Pancreas (tissue), 10 donors: Measurements from ENCODE around the gene PPIP5K2. TPM values are rescaled to one million over a fixed set of nuclear protein-coding genes. Genes with fewer than 3 reads are reported as not detected.

Source experiments
- ATAC-seq, 4 donors: fragments of 200-7000 bp; cut with Tn5 transposase; one replicate each; pipeline versions ENCODE4 v1.8.0 to v1.9.1; 2020; ENCODE audit warnings: mild to moderate bottlenecking in 4 of 4, moderate library complexity in 4 of 4
- DNase-seq, 6 donors: peaks; one replicate each; pipeline ENCODE4 v3.0.0-alpha.2; 2020
- FAIRE-seq: peaks from 2 replicates; lab custom pipeline; 2012; peaks lifted over from hg19 to GRCh38; lab: Jason Lieb, UNC
- H3K27ac ChIP-seq, 4 donors: fragments of 200-600 bp; sonication (generic); 1 replicate in 3 of 4; 2 replicates in 1 of 4; pipeline versions ENCODE4 v1.5.0 to v1.8.0; 2020
- H3K27me3 ChIP-seq, 4 donors: fragments of 200-600 bp; one replicate each; pipeline ENCODE4 v1.8.0; 2021
- H3K36me3 ChIP-seq, 3 donors: fragments of 200-600 bp; sonication (generic) in 1 of 3; one replicate each; pipeline versions ENCODE4 v1.5.0 to v1.8.0; 2020 to 2021
- H3K4me1 ChIP-seq, 3 donors: fragments of 200-600 bp; one replicate each; pipeline ENCODE4 v1.8.0; 2021
- H3K4me3 ChIP-seq, 4 donors: fragments of 200-600 bp; sonication (generic) in 2 of 4; one replicate each; pipeline versions ENCODE4 v1.5.0 to v1.8.0; 2020 to 2021
- H3K9me3 ChIP-seq, 4 donors: fragments of 200-600 bp; one replicate each; pipeline ENCODE4 v1.8.0; 2021
- WGBS, 2 donors: extraction: QIAGEN DNeasy Blood & Tissue Kit; methylation state at CpG; one replicate each; pipeline ENCODE4 v1.1.7; 2013; 5-methylcytosine and 5-hydroxymethylcytosine counted together
- intact Hi-C, 3 donors: fragments of 100-400 bp; cut with DNase I; formaldehyde crosslinking; loops; one replicate each; pipeline versions ENCODE4 v1.11.1 to v1.14.2; 2022
- polyA plus RNA-seq, 2 donors: library from polyadenylated mRNA; stranded (reverse); fragments of 200-250 nt; gene quantifications; one replicate each; pipeline ENCODE4 v1.2.3, GENCODE V29; 2013
- total RNA-seq, 6 donors: library from RNA; stranded (reverse); fragmentation: NEBNext Ultra II Directional in 4 of 6; extraction: Animal tissue kit (Norgen Biotek cat#: 25700) in 4 of 6; gene quantifications; one replicate each; pipeline versions ENCODE4 v1.2.1 to v1.2.4, GENCODE V29; 2021 to 2023
- TF ChIP-seq, protein P1 (sequence below), 4 donors: fragments of 200-600 bp; sonication (generic) in 3 of 4; IDR thresholded peaks; one replicate each; pipeline versions ENCODE4 v1.5.0 to v1.8.0; 2021; ENCODE audit warnings: antibody characterized with exemption in 4 of 4
- donor health status: healthy with polysubstance abuse.
- donor health status: DM: no; HTN: no; CAD: no; lungs with moderate emphysema.
- donor health status: DM: no; HTN: no; CAD: no.
- donor health status: control.
- donor health status: control.
- donor health status: Bipolar disorder and iron deficiency.
- donor health status: DM: yes; HTN: yes; CAD: no.
- donor health status: DM: no; HTN: no; CAD: no.
- donor health status: DM: no; HTN: no; CAD: no.
- donor health status: DM: yes; HTN: yes; CAD: no.

PPIP5K2 gene
- total and polyA plus RNA-seq, 8 donors: 13.5 to 35.2 (median 22.4) TPM

- TF ChIP-seq, protein P1, sequence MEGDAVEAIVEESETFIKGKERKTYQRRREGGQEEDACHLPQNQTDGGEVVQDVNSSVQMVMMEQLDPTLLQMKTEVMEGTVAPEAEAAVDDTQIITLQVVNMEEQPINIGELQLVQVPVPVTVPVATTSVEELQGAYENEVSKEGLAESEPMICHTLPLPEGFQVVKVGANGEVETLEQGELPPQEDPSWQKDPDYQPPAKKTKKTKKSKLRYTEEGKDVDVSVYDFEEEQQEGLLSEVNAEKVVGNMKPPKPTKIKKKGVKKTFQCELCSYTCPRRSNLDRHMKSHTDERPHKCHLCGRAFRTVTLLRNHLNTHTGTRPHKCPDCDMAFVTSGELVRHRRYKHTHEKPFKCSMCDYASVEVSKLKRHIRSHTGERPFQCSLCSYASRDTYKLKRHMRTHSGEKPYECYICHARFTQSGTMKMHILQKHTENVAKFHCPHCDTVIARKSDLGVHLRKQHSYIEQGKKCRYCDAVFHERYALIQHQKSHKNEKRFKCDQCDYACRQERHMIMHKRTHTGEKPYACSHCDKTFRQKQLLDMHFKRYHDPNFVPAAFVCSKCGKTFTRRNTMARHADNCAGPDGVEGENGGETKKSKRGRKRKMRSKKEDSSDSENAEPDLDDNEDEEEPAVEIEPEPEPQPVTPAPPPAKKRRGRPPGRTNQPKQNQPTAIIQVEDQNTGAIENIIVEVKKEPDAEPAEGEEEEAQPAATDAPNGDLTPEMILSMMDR (IDR thresholded peaks at IDR 0.05): no peak
- no peaks in the 10 kb centered on the region for H3K27me3 ChIP-seq
- no peak overlapping the region for H3K27ac ChIP-seq
- H3K4me3 ChIP-seq: no peak overlapping the region
- intact Hi-C loops: no loop called here
- 96 to 98% methylated on average over 1 of the region's 1 CpG for WGBS, 2 donors
- H3K36me3 ChIP-seq: no peaks in the 10 kb centered on the region
- FAIRE-seq (no peak), ATAC-seq (no peak), DNase-seq (no peak)
- H3K9me3 ChIP-seq: no peaks in the 10 kb centered on the region
- H3K4me1 ChIP-seq: no peaks in the 10 kb centered on the region
Observed at GRCh38 chr5:103207011-103207410, 86.9 kb downstream of the PPIP5K2 start.

DNA sequence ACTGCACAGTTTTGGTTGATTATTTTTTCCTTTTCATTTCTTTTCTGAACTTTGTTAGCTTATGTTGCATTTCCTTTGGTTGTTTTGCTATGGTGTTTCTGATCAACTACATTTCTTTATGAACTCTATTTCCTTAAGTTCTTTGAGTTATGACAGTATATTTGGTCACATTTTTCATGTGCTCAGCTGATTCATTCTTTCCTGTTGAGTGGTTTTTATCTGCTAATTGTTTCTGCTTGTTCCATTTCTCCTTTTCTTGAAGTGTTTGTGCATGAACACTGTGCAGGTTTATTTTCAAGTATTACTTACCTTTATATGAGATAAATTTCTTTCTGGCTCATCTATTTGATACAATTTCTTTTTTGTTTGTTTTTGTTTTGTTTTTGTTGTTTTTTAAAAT, 87.6 kb downstream of the PPIP5K2 start:
- intact Hi-C loops: no loop called here
- no peak overlapping the region for H3K27ac ChIP-seq
- no peaks in the 10 kb centered on the region for H3K27me3 ChIP-seq
- no peaks in the 10 kb centered on the region for H3K9me3 ChIP-seq
- DNase-seq (no peak), ATAC-seq (no peak), FAIRE-seq (no peak)
- H3K4me1 ChIP-seq: no peaks in the 10 kb centered on the region
- TF ChIP-seq, protein P1 (IDR thresholded peaks at IDR 0.05): no peak
- H3K4me3 ChIP-seq: no peak overlapping the region
- no peaks in the 10 kb centered on the region for H3K36me3 ChIP-seq

GRCh38 chr5:103208460-103208859, 88.4 kb downstream of the PPIP5K2 start:
- no peak overlapping the region for H3K27ac ChIP-seq
- H3K27me3 ChIP-seq: no peaks in the 10 kb centered on the region
- ATAC-seq (no peak), DNase-seq (no peak), FAIRE-seq (no peak)
- TF ChIP-seq, protein P1 (IDR thresholded peaks at IDR 0.05): no peak
- no peaks in the 10 kb centered on the region for H3K4me1 ChIP-seq
- no peaks in the 10 kb centered on the region for H3K36me3 ChIP-seq
- 50 to 55% methylated on average over 2 of the region's 2 CpGs for WGBS, 2 donors
- H3K4me3 ChIP-seq: no peak overlapping the region
- intact Hi-C loops: no loop called here
- no peaks in the 10 kb centered on the region for H3K9me3 ChIP-seq

DNA sequence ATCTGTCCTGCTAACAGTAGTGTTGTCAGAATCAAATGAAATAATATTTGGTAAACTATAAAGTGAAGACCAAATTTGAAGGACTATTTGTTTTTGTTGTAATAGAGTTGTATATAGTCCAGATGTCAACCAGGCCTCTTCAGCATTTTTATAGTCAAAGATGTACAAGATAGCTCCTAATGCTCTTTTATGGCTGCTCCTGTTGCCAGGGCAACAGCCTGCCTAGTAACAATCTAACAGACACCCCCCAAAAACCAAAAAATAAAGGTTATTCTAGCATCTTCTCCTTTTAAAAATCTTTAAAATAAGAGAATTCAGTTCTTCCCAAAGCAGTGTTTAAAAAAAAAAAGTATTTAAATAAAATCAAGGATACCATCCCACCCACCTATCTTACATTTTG, 89.0 kb downstream of the PPIP5K2 start:
- no peaks in the 10 kb centered on the region for H3K9me3 ChIP-seq
- H3K27ac ChIP-seq: no peak overlapping the region
- FAIRE-seq: no peak
- intact Hi-C loops: no loop called here
- DNase-seq: no peak
- no peaks in the 10 kb centered on the region for H3K27me3 ChIP-seq
- ATAC-seq: no peak
- H3K4me1 ChIP-seq: no peaks in the 10 kb centered on the region
- H3K36me3 ChIP-seq: no peaks in the 10 kb centered on the region
- TF ChIP-seq, protein P1 (IDR thresholded peaks at IDR 0.05): no peak
- H3K4me3 ChIP-seq: no peak overlapping the region

GRCh38 chr5:103210952-103211351, 90.9 kb downstream of the PPIP5K2 start:
- no peak overlapping the region for H3K27ac ChIP-seq
- DNase-seq (no peak), FAIRE-seq (no peak), ATAC-seq (no peak)
- H3K36me3 ChIP-seq: no peaks in the 10 kb centered on the region
- no peak overlapping the region for H3K4me3 ChIP-seq
- H3K4me1 ChIP-seq: no peaks in the 10 kb centered on the region
- TF ChIP-seq, protein P1 (IDR thresholded peaks at IDR 0.05): no peak
- whole genome bisulfite sequencing, 2 donors: 96 to 98% methylated on average over 2 of the region's 2 CpGs
- H3K27me3 ChIP-seq: no peaks in the 10 kb centered on the region
- no peaks in the 10 kb centered on the region for H3K9me3 ChIP-seq
- intact Hi-C loops: no loop called here
